H9 (cell line): ENCODE measurements around the gene MAP3K19. TPM values are rescaled to one million over a fixed set of nuclear protein-coding genes. Genes with fewer than 3 reads are reported as not detected.

Experiments used
- DNase-seq: peaks from one replicate; pipeline ENCODE4 v3.0.0-alpha.2; 2017
- H2AFZ ChIP-seq: one replicate; pipeline ENCODE4 v1.6.1; 2013; ENCODE audit warnings: mild to moderate bottlenecking, low read length, control low read depth, moderate library complexity
- H2AK5ac ChIP-seq: 2 replicates; pipeline ENCODE4 v1.6.1; 2013; ENCODE audit warnings: low read length, control low read depth, mixed read lengths; ENCODE audit not compliant: insufficient read length
- H2BK120ac ChIP-seq: one replicate; pipeline ENCODE4 v1.6.1; 2013; ENCODE audit warnings: low read depth, mild to moderate bottlenecking, low read length, control low read depth, inconsistent platforms; ENCODE audit not compliant: poor library complexity, severe bottlenecking
- H2BK12ac ChIP-seq: 2 replicates; pipeline ENCODE4 v1.6.1; 2013; ENCODE audit warnings: low read length, control low read depth, mixed read lengths, low read depth; ENCODE audit not compliant: insufficient read length
- H2BK15ac ChIP-seq: 2 replicates; pipeline ENCODE4 v1.6.1; 2013; ENCODE audit warnings: low read depth, low read length, control low read depth
- H2BK20ac ChIP-seq: one replicate; pipeline ENCODE4 v1.6.1; 2013; ENCODE audit warnings: low read depth, mild to moderate bottlenecking, low read length, control low read depth, inconsistent platforms; ENCODE audit not compliant: poor library complexity, severe bottlenecking
- H2BK5ac ChIP-seq: 2 replicates; pipeline ENCODE4 v1.6.1; 2013; ENCODE audit warnings: low read length, control low read depth, mixed read lengths; ENCODE audit not compliant: insufficient read length
- H3K14ac ChIP-seq: 2 replicates; pipeline ENCODE4 v1.6.1; 2013; ENCODE audit warnings: low read length, control low read depth; ENCODE audit not compliant: insufficient read depth
- H3K18ac ChIP-seq: 2 replicates; pipeline ENCODE4 v1.6.1; 2013; ENCODE audit warnings: low read depth, mild to moderate bottlenecking, mixed read lengths, low read length, control low read depth; ENCODE audit not compliant: insufficient read length
- H3K23ac ChIP-seq: 2 replicates; pipeline ENCODE4 v1.6.1; 2013; ENCODE audit warnings: low read length, control low read depth, mixed read lengths, low read depth; ENCODE audit not compliant: insufficient read length
- H3K23me2 ChIP-seq: 2 replicates; pipeline ENCODE4 v1.6.1; 2013; ENCODE audit warnings: low read depth, mild to moderate bottlenecking, mixed read lengths, low read length, control low read depth; ENCODE audit not compliant: insufficient read length, poor library complexity, severe bottlenecking
- H3K27ac ChIP-seq: 2 replicates; pipeline ENCODE4 v1.5.1; 2013; ENCODE audit warnings: low read length, control low read depth, mixed read lengths, low read depth; ENCODE audit not compliant: insufficient read length
- H3K27me3 ChIP-seq: 2 replicates; pipeline ENCODE4 v1.6.1; 2013; ENCODE audit warnings: low read length, control low read depth, inconsistent platforms; ENCODE audit not compliant: insufficient read depth
- H3K4ac ChIP-seq: 2 replicates; pipeline ENCODE4 v1.6.1; 2013; ENCODE audit warnings: low read depth, mild to moderate bottlenecking, control low read depth, inconsistent platforms, low read length, moderate library complexity
- H3K4me1 ChIP-seq: 2 replicates; pipeline ENCODE4 v1.6.1; 2013; ENCODE audit warnings: low read length, control low read depth, inconsistent platforms; ENCODE audit not compliant: insufficient read depth
- H3K4me2 ChIP-seq: 2 replicates; pipeline ENCODE4 v1.6.1; 2013; ENCODE audit warnings: low read length, control low read depth, mixed read lengths; ENCODE audit not compliant: insufficient read length, insufficient read depth
- H3K56ac ChIP-seq: 2 replicates; pipeline ENCODE4 v1.6.1; 2013; ENCODE audit warnings: low read depth, mild to moderate bottlenecking, mixed read lengths, low read length, control low read depth; ENCODE audit not compliant: insufficient read length
- H3K79me1 ChIP-seq: 2 replicates; pipeline ENCODE4 v1.6.1; 2013; ENCODE audit warnings: low read depth, mild to moderate bottlenecking, moderate library complexity, low read length, control low read depth, inconsistent platforms; ENCODE audit not compliant: insufficient read depth, poor library complexity, severe bottlenecking
- H3K79me2 ChIP-seq: 2 replicates; pipeline ENCODE4 v1.6.1; 2013; ENCODE audit warnings: low read length, control low read depth, inconsistent platforms; ENCODE audit not compliant: insufficient read depth
- H3K9ac ChIP-seq: 2 replicates; pipeline ENCODE4 v1.6.1; 2013; ENCODE audit warnings: low read length, control low read depth, mixed read lengths; ENCODE audit not compliant: insufficient read length; ENCODE audit errors: extremely low read depth
- H3K9me3 ChIP-seq: one replicate; pipeline ENCODE4 v1.6.1; 2013; ENCODE audit warnings: low read depth, low read length, inconsistent platforms; ENCODE audit not compliant: control insufficient read depth
- H3T11ph ChIP-seq: one replicate; pipeline ENCODE4 v1.6.1; 2013; ENCODE audit warnings: mild to moderate bottlenecking, low read length, control low read depth, inconsistent platforms
- H4K20me1 ChIP-seq: one replicate; pipeline ENCODE4 v1.6.1; 2013; ENCODE audit not compliant: control insufficient read depth, insufficient read length, insufficient read depth
- H4K5ac ChIP-seq: 2 replicates; pipeline ENCODE4 v1.6.1; 2013; ENCODE audit warnings: low read depth, mild to moderate bottlenecking, mixed read lengths, low read length, control low read depth; ENCODE audit not compliant: insufficient read length
- H4K8ac ChIP-seq: replicated peaks from 2 replicates; pipeline ENCODE4 v1.6.1; 2013; ENCODE audit warnings: low read length, control low read depth, mixed read lengths, low read depth; ENCODE audit not compliant: insufficient read length
- H4K91ac ChIP-seq: 2 replicates; pipeline ENCODE4 v1.6.1; 2013; ENCODE audit warnings: low read depth, mild to moderate bottlenecking, moderate library complexity, mixed read lengths, low read length, control low read depth; ENCODE audit not compliant: insufficient read length
- H3K27ac Mint-ChIP-seq, 3 experiments: 2 replicates in 2 of 3; 3 replicates in 1 of 3; pipeline ENCODE4 v1.8.0; 2020 to 2021; ENCODE audit warnings: mixed read lengths in 3 of 3, mild to moderate bottlenecking in 1 of 3, moderate library complexity in 1 of 3
- H3K27me3 Mint-ChIP-seq: 2 replicates; pipeline ENCODE4 v1.8.0; 2021; ENCODE audit warnings: low read depth, mild to moderate bottlenecking, moderate library complexity, mixed read lengths
- H3K36me3 Mint-ChIP-seq, 3 experiments: 2 replicates in 2 of 3; 3 replicates in 1 of 3; pipeline ENCODE4 v1.8.0; 2020 to 2021; ENCODE audit warnings: low read depth in 3 of 3, mixed read lengths in 3 of 3; ENCODE audit not compliant: insufficient read depth in 1 of 3
- H3K4me1 Mint-ChIP-seq, 2 experiments: 2 replicates each; pipeline ENCODE4 v1.8.0; 2020; ENCODE audit warnings: mixed read lengths in 2 of 2
- H3K4me3 Mint-ChIP-seq, 2 experiments: 2 replicates in 1 of 2; 3 replicates in 1 of 2; pipeline ENCODE4 v1.8.0; 2020 to 2021; ENCODE audit warnings: mild to moderate bottlenecking in 2 of 2, mixed read lengths in 2 of 2, moderate library complexity in 1 of 2
- H3K9me3 Mint-ChIP-seq, 2 experiments: 2 replicates in 1 of 2; 3 replicates in 1 of 2; pipeline ENCODE4 v1.8.0; 2020; ENCODE audit warnings: mild to moderate bottlenecking in 2 of 2, mixed read lengths in 2 of 2, moderate library complexity in 1 of 2
- WGBS: extraction: QIAGEN DNeasy Blood & Tissue Kit; methylation state at CpG from one replicate; pipeline ENCODE4 v1.1.7; 2013; ENCODE audit warnings: missing lambda C conversion rate, low lambda C conversion rate, mixed read lengths; ENCODE audit not compliant: insufficient read length; ENCODE audit errors: extremely low coverage; 5-methylcytosine and 5-hydroxymethylcytosine counted together
- total RNA-seq: library from RNA; stranded (reverse); gene quantifications from 2 replicates; pipeline ENCODE4 v1.2.1, GENCODE V29; 2021
- TF ChIP-seq, protein P1 (sequence below): fragments of 200-600 bp; sonication (generic); conservative IDR thresholded peaks from 3 replicates; pipeline ENCODE4 v1.8.0; 2021; ENCODE audit warnings: antibody characterized with exemption, mild to moderate bottlenecking

Gene MAP3K19
- total RNA-seq, 1 experiment from 2014 or later, result not detected

DNA sequence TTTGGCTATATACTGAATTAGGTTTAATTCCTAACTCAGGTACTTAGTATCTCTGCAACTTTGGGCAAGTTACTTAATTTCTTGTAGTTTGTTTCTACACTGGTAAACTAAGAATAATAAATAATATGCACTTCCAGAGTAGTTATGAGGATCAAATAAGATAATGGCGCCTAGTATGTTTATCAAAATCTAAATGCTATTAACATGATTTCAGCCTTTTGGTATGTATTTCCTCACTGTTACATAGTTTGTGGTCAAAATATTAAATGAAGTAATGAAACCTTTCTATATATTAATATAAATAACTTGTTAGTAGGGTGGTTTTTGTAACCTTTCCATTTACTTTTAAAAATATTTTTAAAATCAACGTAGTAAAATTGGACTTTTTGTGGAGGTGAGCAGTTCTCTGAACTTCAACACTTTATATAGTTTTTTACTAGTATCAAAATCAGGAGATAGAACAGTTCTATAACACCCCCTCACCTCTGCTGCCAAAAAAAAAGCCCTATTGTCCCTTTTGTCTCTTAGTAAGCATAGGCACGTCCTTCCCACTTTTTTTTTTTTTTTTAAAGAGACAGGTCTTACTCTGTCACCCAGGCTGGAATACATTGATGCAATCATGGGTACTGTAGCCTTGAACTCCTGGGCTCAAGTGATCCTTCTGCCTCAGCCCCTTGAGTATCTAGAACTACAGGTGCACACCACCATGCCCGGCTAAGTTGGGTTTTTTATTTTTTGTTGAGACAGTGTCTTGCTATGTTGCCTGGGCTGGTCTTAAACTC is 49.6 kb upstream of the MAP3K19 start:
- H3K4me1 Mint-ChIP-seq, result no peaks in the 10 kb centered on the region
- H3K36me3 Mint-ChIP-seq, result peaks cover 5 to 11% (median 9%) of the 10 kb centered on the region in 3 experiments; a peak in 6 of 7 replicates
- no peak overlapping the region for H3K27ac Mint-ChIP-seq

More for the DNA sequence above, 49.6 kb upstream of the MAP3K19 start:
- Histone ChIP-seq H3T11ph (no peak overlapping the region), H3K79me1 (no peaks in the 10 kb centered on the region), H2BK20ac (no peak overlapping the region), H3K27ac (no peak overlapping the region), H3K4me1 (no peaks in the 10 kb centered on the region), H3K23me2 (no peaks in the 10 kb centered on the region), H3K9ac (no peak overlapping the region), H2BK15ac (no peak overlapping the region), H3K79me2 (no peaks in the 10 kb centered on the region), H3K9me3 (no peaks in the 10 kb centered on the region), H3K56ac (no peak overlapping the region), H2AFZ (no peak overlapping the region), H2BK5ac (no peak overlapping the region), H4K91ac (no peak overlapping the region), H2BK120ac (no peak overlapping the region), H3K14ac (no peak overlapping the region), H4K5ac (no peak overlapping the region), H2BK12ac (no peak overlapping the region), H2AK5ac (no peak overlapping the region), H3K27me3 (no peaks in the 10 kb centered on the region), H4K20me1 (no peaks in the 10 kb centered on the region), H3K18ac (no peak overlapping the region), H3K4me2 (no peak overlapping the region), H3K4ac (no peak overlapping the region), H3K23ac (no peak overlapping the region), H4K8ac (no peak overlapping the region)
- Mint-ChIP-seq H3K27me3 (no peaks in the 10 kb centered on the region), H3K9me3 (peaks cover 0 to under 1% of the 10 kb centered on the region in 2 experiments; a peak in 1 of 5 replicates), H3K4me3 (no peak overlapping the region)
- DNase-seq, result no peak
- TF ChIP-seq, protein P1, sequence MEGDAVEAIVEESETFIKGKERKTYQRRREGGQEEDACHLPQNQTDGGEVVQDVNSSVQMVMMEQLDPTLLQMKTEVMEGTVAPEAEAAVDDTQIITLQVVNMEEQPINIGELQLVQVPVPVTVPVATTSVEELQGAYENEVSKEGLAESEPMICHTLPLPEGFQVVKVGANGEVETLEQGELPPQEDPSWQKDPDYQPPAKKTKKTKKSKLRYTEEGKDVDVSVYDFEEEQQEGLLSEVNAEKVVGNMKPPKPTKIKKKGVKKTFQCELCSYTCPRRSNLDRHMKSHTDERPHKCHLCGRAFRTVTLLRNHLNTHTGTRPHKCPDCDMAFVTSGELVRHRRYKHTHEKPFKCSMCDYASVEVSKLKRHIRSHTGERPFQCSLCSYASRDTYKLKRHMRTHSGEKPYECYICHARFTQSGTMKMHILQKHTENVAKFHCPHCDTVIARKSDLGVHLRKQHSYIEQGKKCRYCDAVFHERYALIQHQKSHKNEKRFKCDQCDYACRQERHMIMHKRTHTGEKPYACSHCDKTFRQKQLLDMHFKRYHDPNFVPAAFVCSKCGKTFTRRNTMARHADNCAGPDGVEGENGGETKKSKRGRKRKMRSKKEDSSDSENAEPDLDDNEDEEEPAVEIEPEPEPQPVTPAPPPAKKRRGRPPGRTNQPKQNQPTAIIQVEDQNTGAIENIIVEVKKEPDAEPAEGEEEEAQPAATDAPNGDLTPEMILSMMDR, result no peak
- WGBS, result no CpG with 5 or more reads among the region's 4 CpGs
